ENCODE data around the gene SPRR2F.
"Not testable (repeated sequence)": the region's sequence is repeated elsewhere in the genome, so short reads cannot be mapped to it uniquely, and the experiment has no call there.

The SPRR2F gene

DNA sequence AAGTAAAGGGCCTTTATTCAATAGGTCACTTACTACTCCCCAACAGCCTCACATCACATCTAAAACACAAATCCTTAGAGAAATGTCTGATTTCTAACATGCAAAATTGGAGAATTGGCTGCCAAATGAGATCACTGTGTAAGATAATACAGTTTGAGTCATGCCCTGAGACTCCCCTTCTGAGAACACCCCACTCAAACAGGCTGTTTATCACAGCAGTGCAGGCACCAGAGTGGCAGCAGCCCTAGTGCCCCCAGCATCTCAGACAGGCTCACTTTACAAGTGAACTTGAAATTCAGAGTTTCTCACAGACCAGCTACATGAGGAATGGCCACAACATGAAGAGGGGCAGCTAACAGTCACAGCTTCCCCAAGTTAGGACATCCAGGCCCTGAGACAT lies 1.9 kb upstream of the SPRR2F start:
- H3K4me3 Mint-ChIP-seq; H3K27ac Mint-ChIP-seq; ATAC-seq (ENCODE audit: low read depth); H3K9me3 Mint-ChIP-seq; DNase-seq (ENCODE audit: low spot score in 2 of 2); H3K27me3 Mint-ChIP-seq; H3K4me1 Mint-ChIP-seq; H3K36me3 Mint-ChIP-seq: not testable (repeated sequence)

GRCh38 chr1:153112454-153112853 lies 862 bp downstream of the SPRR2F start:
- DNase-seq (ENCODE audit: low spot score in 2 of 2); H3K27me3 Mint-ChIP-seq; H3K4me1 Mint-ChIP-seq; H3K9me3 Mint-ChIP-seq; ATAC-seq (ENCODE audit: low read depth); H3K27ac Mint-ChIP-seq; H3K4me3 Mint-ChIP-seq; H3K36me3 Mint-ChIP-seq: not testable (repeated sequence)

DNA sequence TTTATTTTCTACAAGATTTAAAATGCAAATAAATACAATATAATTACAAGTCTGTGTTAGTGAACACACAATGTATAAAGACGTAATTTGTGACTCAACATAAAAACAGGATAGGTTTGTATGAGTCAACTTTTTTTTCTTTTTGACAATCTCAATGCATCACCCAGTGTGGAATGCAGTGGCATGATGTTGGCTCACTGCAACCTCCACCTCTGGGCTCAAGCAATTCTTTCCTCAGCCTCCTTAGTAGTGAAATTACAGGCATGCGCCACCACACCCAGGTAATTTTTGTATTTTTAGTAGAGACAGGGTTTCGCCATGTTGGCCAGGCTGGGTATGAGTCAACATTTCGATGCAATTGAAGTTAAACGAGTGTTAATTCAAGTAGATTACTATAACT lies 13.1 kb downstream of the SPRR2F start:
- Mint-ChIP-seq H3K4me3 (no peak overlapping the region), H3K4me1 (no peaks in the 10 kb centered on the region), H3K27ac (no peak overlapping the region), H3K36me3 (no peaks in the 10 kb centered on the region), H3K9me3 (peaks cover 5% of the 10 kb centered on the region), H3K27me3 (peaks cover 6% of the 10 kb centered on the region)
- no peak for DNase-seq (ENCODE audit: low spot score in 2 of 2)
- no peak for ATAC-seq (ENCODE audit: low read depth)

DNA sequence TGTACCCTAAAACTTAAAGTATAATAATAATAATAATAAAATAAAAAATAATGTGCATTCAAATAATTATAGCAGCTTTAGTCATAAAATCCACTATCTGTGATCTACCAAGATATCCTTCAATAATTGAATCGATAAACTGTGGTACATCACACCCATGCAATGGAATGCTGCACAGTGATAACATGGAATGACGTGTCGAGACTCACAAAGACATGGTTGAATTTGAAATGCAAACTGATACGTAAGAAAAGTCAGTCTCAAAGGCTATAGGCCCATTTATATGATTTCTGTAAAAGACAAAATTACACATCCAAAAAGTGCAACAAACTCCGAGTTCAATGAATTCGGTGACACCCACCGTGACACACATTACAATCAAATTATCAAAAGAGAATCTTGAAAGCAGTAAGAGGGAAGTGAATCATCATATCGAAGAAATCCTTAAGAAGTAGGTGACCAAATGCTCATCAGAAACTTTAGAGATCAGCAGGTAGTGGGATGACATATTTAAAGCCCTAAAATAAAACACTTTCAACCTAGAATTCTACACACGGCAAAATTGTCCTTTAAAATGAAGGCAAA lies 13.8 kb downstream of the SPRR2F start:
- H3K27ac Mint-ChIP-seq = no peak overlapping the region
- H3K36me3 Mint-ChIP-seq = no peaks in the 10 kb centered on the region
- ATAC-seq (ENCODE audit: low read depth) (no peak), DNase-seq (ENCODE audit: low spot score in 2 of 2) (no peak)
- H3K9me3 Mint-ChIP-seq = peaks cover 5% of the 10 kb centered on the region
- H3K4me3 Mint-ChIP-seq = no peak overlapping the region
- H3K27me3 Mint-ChIP-seq = peaks cover 6% of the 10 kb centered on the region
- no peaks in the 10 kb centered on the region for H3K4me1 Mint-ChIP-seq

DNA sequence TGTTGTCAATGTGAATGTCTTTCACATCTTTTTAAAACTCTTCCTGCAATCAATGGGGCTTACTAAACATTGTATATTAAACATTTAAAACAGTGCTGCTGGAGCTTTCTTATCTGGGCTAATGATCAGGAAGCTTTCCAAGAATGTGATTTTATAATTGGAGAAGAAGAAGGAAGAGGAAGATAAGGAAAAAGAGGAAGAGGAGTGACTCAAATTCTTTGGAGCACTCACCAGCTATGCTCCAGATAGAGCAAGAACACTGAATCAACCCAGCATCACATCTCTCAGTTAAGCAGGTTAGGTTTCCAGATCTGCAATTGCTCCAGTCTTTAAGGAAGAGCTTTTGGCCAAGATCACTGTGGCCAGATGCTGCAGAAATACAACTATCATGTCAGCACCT lies 17.6 kb downstream of the SPRR2F start:
- Mint-ChIP-seq H3K4me3 (no peak overlapping the region), H3K36me3 (no peaks in the 10 kb centered on the region), H3K9me3 (no peaks in the 10 kb centered on the region), H3K4me1 (no peaks in the 10 kb centered on the region), H3K27me3 (peaks cover 3% of the 10 kb centered on the region), H3K27ac (no peak overlapping the region)
- no peak for ATAC-seq (ENCODE audit: low read depth)
- no peak for DNase-seq (ENCODE audit: low spot score in 2 of 2)

DNA sequence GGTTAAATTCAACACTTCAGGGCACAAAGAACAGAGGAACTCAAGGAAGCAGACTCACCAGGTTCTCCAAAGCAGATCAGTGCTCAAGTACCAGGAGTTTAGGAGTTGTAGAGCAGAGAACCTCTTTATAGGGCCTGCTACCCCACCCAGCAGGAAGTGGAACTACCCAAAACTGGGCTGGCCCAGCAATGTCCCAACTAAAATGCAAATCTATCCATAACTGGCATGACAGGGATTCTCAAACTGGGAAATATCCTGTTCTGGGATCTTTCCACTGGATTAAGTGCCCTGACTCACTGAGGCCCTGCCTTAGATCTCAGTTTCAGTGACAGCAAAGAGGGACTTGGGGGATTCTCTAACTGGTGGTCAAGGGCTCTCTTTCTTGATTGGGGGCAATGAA lies 18.9 kb downstream of the SPRR2F start, which contains the start of gene SPRR2E:
TSS of gene SPRR2E (minus strand) at position 101 of the 400 bp plus-strand sequence. CDS start 775 bp downstream, outside the sequence.
- no peaks in the 10 kb centered on the region for H3K4me1 Mint-ChIP-seq
- H3K9me3 Mint-ChIP-seq = no peaks in the 10 kb centered on the region
- H3K36me3 Mint-ChIP-seq = no peaks in the 10 kb centered on the region
- no peak for DNase-seq (ENCODE audit: low spot score in 2 of 2)
- peaks cover 3% of the 10 kb centered on the region for H3K27me3 Mint-ChIP-seq
- H3K27ac Mint-ChIP-seq = no peak within 1 kb of the TSS
- ATAC-seq (ENCODE audit: low read depth) = no peak
- no peak within 1 kb of the TSS for H3K4me3 Mint-ChIP-seq

GRCh38 chr1:153087652-153088051 lies 25.7 kb downstream of the SPRR2F start:
- no peaks in the 10 kb centered on the region for H3K9me3 Mint-ChIP-seq
- no peak overlapping the region for H3K4me3 Mint-ChIP-seq
- H3K27me3 Mint-ChIP-seq = peaks cover 12% of the 10 kb centered on the region
- no peak overlapping the region for H3K27ac Mint-ChIP-seq
- DNase-seq (ENCODE audit: low spot score in 2 of 2) = no peak
- H3K4me1 Mint-ChIP-seq = no peaks in the 10 kb centered on the region
- no peak for ATAC-seq (ENCODE audit: low read depth)
- H3K36me3 Mint-ChIP-seq = no peaks in the 10 kb centered on the region

DNA sequence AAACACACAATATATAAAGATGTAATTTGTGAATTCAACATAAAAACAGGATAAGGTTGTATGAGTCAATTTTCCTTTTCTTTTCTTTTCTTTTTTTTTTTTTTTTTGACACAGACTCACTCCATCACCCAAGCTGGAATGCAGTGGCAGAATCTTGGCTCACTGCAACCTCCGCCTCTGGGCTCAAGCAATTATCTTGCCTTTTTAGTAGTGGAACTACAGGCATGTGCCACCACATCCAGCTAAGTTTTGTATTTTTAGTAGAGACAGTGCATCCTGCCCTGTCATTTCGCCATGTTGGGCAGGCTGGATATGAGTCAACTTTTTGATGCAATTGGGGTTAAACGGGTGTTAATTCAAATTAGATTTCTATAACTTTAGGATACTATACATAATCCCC lies 31.6 kb downstream of the SPRR2F start:
- H3K27ac Mint-ChIP-seq = no peak overlapping the region
- H3K9me3 Mint-ChIP-seq = peaks cover 9% of the 10 kb centered on the region
- DNase-seq (ENCODE audit: low spot score in 2 of 2) (no peak), ATAC-seq (ENCODE audit: low read depth) (no peak)
- H3K27me3 Mint-ChIP-seq = peaks cover 16% of the 10 kb centered on the region
- H3K4me3 Mint-ChIP-seq = no peak overlapping the region
- no peaks in the 10 kb centered on the region for H3K36me3 Mint-ChIP-seq
- H3K4me1 Mint-ChIP-seq = no peaks in the 10 kb centered on the region

DNA sequence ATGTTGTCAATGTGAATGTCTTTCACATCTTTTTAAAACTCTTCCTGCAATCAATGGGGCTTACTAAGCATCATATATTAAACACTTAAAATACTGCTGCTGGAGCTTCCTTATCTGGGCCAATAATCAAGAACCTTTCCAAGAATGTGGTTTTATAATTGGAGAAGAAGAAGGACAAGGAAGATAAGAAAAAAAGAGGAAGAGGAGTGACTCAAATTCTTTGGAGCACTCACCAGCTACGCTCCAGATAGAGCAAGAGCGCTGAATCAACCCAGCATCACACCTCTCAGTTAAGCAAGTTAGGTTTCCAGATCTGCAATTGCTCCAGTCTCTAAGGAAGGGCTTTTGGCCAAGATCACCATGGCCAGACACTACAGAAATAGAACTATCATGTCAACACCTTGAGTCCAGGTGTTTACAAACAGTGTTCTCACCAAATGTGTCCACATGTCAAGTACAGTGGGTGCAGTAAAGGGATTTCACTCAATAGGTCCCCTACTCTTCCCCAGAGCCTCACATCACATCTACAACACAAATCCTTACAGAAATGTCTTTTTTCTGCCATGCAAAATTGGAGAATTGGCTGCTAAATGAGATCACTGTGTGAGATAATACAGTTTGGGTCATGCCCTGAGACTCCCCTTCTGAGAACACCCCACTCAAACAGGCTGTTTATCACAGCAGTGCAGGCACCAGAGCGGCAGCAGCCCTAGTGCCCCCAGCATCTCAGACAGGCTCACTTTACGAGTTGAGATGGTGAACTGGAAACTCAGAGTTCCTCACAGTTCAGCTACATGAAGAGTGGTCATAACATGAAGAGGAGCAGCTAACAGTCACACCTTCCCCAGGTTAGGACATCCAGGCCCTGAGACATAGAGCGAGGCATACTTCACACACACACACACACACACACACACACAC lies 40.2 kb downstream of the SPRR2F start:
- H3K27me3 Mint-ChIP-seq = peaks cover 4% of the 10 kb centered on the region
- H3K4me3 Mint-ChIP-seq = no peak overlapping the region
- DNase-seq (ENCODE audit: low spot score in 2 of 2) (no peak), ATAC-seq (ENCODE audit: low read depth) (no peak)
- H3K27ac Mint-ChIP-seq = no peak overlapping the region
- no peaks in the 10 kb centered on the region for H3K36me3 Mint-ChIP-seq
- no peaks in the 10 kb centered on the region for H3K4me1 Mint-ChIP-seq
- no peaks in the 10 kb centered on the region for H3K9me3 Mint-ChIP-seq

- Mint-ChIP-seq H3K4me1 (no peaks in the 10 kb centered on the region), H3K9me3 (no peaks in the 10 kb centered on the region), H3K27me3 (peaks cover 2% of the 10 kb centered on the region), H3K36me3 (no peaks in the 10 kb centered on the region), H3K27ac (no peak within 1 kb of the TSS), H3K4me3 (no peak within 1 kb of the TSS)
- no peak for ATAC-seq (ENCODE audit: low read depth)
- DNase-seq (ENCODE audit: low spot score in 2 of 2) = no peak
These were observed 41.8 kb downstream of the SPRR2F start, which contains the start of gene SPRR2B for GRCh38 chr1:153071511-153071910. Gene SPRR2B (minus strand): TSS chr1:153071611. CDS start chr1:153070839, 772 bp downstream.

DNA sequence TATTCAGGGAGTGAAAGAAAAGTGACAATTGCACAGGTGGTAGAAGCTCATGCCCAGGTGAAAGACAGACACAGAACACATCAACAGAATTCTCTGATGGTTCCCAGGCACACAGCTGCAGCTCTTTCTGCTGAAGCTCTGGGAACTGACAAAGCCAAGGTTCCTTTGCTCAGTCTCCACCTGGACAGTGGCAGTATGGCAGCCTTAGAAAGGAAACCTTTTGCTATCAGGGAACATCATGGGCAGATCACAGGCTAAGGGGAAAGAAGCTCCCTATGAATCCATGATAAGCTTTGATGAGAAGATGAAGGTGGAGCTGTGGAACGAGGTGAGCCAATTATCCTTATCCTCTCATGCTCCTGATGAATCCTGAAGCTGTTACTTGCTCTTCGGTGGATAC lies 43.1 kb downstream of the SPRR2F start:
- no peak for DNase-seq (ENCODE audit: low spot score in 2 of 2)
- Mint-ChIP-seq H3K27me3 (peaks cover 4% of the 10 kb centered on the region), H3K4me3 (no peak overlapping the region), H3K27ac (no peak overlapping the region), H3K9me3 (no peaks in the 10 kb centered on the region), H3K4me1 (no peaks in the 10 kb centered on the region), H3K36me3 (no peaks in the 10 kb centered on the region)
- no peak for ATAC-seq (ENCODE audit: low read depth)
